H9 (cell line): Measurements from ENCODE around the gene TOP1. TPM values are rescaled to one million over a fixed set of nuclear protein-coding genes. Genes with fewer than 3 reads are reported as not detected.
A peak's percentile ranks its signal among the peaks of the same experiment; 100 is the strongest.

ENCODE experiments used
- DNase-seq: peaks from one replicate; pipeline ENCODE4 v3.0.0-alpha.2; 2017
- H2AFZ ChIP-seq: one replicate; pipeline ENCODE4 v1.6.1; 2013; ENCODE audit warnings: mild to moderate bottlenecking, low read length, control low read depth, moderate library complexity
- H2AK5ac ChIP-seq: 2 replicates; pipeline ENCODE4 v1.6.1; 2013; ENCODE audit warnings: low read length, control low read depth, mixed read lengths; ENCODE audit not compliant: insufficient read length
- H2BK120ac ChIP-seq: one replicate; pipeline ENCODE4 v1.6.1; 2013; ENCODE audit warnings: low read depth, mild to moderate bottlenecking, low read length, control low read depth, inconsistent platforms; ENCODE audit not compliant: poor library complexity, severe bottlenecking
- H2BK12ac ChIP-seq: 2 replicates; pipeline ENCODE4 v1.6.1; 2013; ENCODE audit warnings: low read length, control low read depth, mixed read lengths, low read depth; ENCODE audit not compliant: insufficient read length
- H2BK15ac ChIP-seq: 2 replicates; pipeline ENCODE4 v1.6.1; 2013; ENCODE audit warnings: low read depth, low read length, control low read depth
- H2BK20ac ChIP-seq: one replicate; pipeline ENCODE4 v1.6.1; 2013; ENCODE audit warnings: low read depth, mild to moderate bottlenecking, low read length, control low read depth, inconsistent platforms; ENCODE audit not compliant: poor library complexity, severe bottlenecking
- H2BK5ac ChIP-seq: 2 replicates; pipeline ENCODE4 v1.6.1; 2013; ENCODE audit warnings: low read length, control low read depth, mixed read lengths; ENCODE audit not compliant: insufficient read length
- H3K14ac ChIP-seq: 2 replicates; pipeline ENCODE4 v1.6.1; 2013; ENCODE audit warnings: low read length, control low read depth; ENCODE audit not compliant: insufficient read depth
- H3K18ac ChIP-seq: 2 replicates; pipeline ENCODE4 v1.6.1; 2013; ENCODE audit warnings: low read depth, mild to moderate bottlenecking, mixed read lengths, low read length, control low read depth; ENCODE audit not compliant: insufficient read length
- H3K23ac ChIP-seq: 2 replicates; pipeline ENCODE4 v1.6.1; 2013; ENCODE audit warnings: low read length, control low read depth, mixed read lengths, low read depth; ENCODE audit not compliant: insufficient read length
- H3K23me2 ChIP-seq: 2 replicates; pipeline ENCODE4 v1.6.1; 2013; ENCODE audit warnings: low read depth, mild to moderate bottlenecking, mixed read lengths, low read length, control low read depth; ENCODE audit not compliant: insufficient read length, poor library complexity, severe bottlenecking
- H3K27ac ChIP-seq: 2 replicates; pipeline ENCODE4 v1.5.1; 2013; ENCODE audit warnings: low read length, control low read depth, mixed read lengths, low read depth; ENCODE audit not compliant: insufficient read length
- H3K27me3 ChIP-seq: 2 replicates; pipeline ENCODE4 v1.6.1; 2013; ENCODE audit warnings: low read length, control low read depth, inconsistent platforms; ENCODE audit not compliant: insufficient read depth
- H3K4ac ChIP-seq: 2 replicates; pipeline ENCODE4 v1.6.1; 2013; ENCODE audit warnings: low read depth, mild to moderate bottlenecking, control low read depth, inconsistent platforms, low read length, moderate library complexity
- H3K4me1 ChIP-seq: 2 replicates; pipeline ENCODE4 v1.6.1; 2013; ENCODE audit warnings: low read length, control low read depth, inconsistent platforms; ENCODE audit not compliant: insufficient read depth
- H3K4me2 ChIP-seq: 2 replicates; pipeline ENCODE4 v1.6.1; 2013; ENCODE audit warnings: low read length, control low read depth, mixed read lengths; ENCODE audit not compliant: insufficient read length, insufficient read depth
- H3K56ac ChIP-seq: 2 replicates; pipeline ENCODE4 v1.6.1; 2013; ENCODE audit warnings: low read depth, mild to moderate bottlenecking, mixed read lengths, low read length, control low read depth; ENCODE audit not compliant: insufficient read length
- H3K79me1 ChIP-seq: 2 replicates; pipeline ENCODE4 v1.6.1; 2013; ENCODE audit warnings: low read depth, mild to moderate bottlenecking, moderate library complexity, low read length, control low read depth, inconsistent platforms; ENCODE audit not compliant: insufficient read depth, poor library complexity, severe bottlenecking
- H3K79me2 ChIP-seq: 2 replicates; pipeline ENCODE4 v1.6.1; 2013; ENCODE audit warnings: low read length, control low read depth, inconsistent platforms; ENCODE audit not compliant: insufficient read depth
- H3K9ac ChIP-seq: 2 replicates; pipeline ENCODE4 v1.6.1; 2013; ENCODE audit warnings: low read length, control low read depth, mixed read lengths; ENCODE audit not compliant: insufficient read length; ENCODE audit errors: extremely low read depth
- H3K9me3 ChIP-seq: one replicate; pipeline ENCODE4 v1.6.1; 2013; ENCODE audit warnings: low read depth, low read length, inconsistent platforms; ENCODE audit not compliant: control insufficient read depth
- H3T11ph ChIP-seq: one replicate; pipeline ENCODE4 v1.6.1; 2013; ENCODE audit warnings: mild to moderate bottlenecking, low read length, control low read depth, inconsistent platforms
- H4K20me1 ChIP-seq: one replicate; pipeline ENCODE4 v1.6.1; 2013; ENCODE audit not compliant: control insufficient read depth, insufficient read length, insufficient read depth
- H4K5ac ChIP-seq: 2 replicates; pipeline ENCODE4 v1.6.1; 2013; ENCODE audit warnings: low read depth, mild to moderate bottlenecking, mixed read lengths, low read length, control low read depth; ENCODE audit not compliant: insufficient read length
- H4K8ac ChIP-seq: replicated peaks from 2 replicates; pipeline ENCODE4 v1.6.1; 2013; ENCODE audit warnings: low read length, control low read depth, mixed read lengths, low read depth; ENCODE audit not compliant: insufficient read length
- H4K91ac ChIP-seq: 2 replicates; pipeline ENCODE4 v1.6.1; 2013; ENCODE audit warnings: low read depth, mild to moderate bottlenecking, moderate library complexity, mixed read lengths, low read length, control low read depth; ENCODE audit not compliant: insufficient read length
- H3K27ac Mint-ChIP-seq, 3 experiments: 2 replicates in 2 of 3; 3 replicates in 1 of 3; pipeline ENCODE4 v1.8.0; 2020 to 2021; ENCODE audit warnings: mixed read lengths in 3 of 3, mild to moderate bottlenecking in 1 of 3, moderate library complexity in 1 of 3
- H3K27me3 Mint-ChIP-seq: 2 replicates; pipeline ENCODE4 v1.8.0; 2021; ENCODE audit warnings: low read depth, mild to moderate bottlenecking, moderate library complexity, mixed read lengths
- H3K36me3 Mint-ChIP-seq, 3 experiments: 2 replicates in 2 of 3; 3 replicates in 1 of 3; pipeline ENCODE4 v1.8.0; 2020 to 2021; ENCODE audit warnings: low read depth in 3 of 3, mixed read lengths in 3 of 3; ENCODE audit not compliant: insufficient read depth in 1 of 3
- H3K4me1 Mint-ChIP-seq, 2 experiments: 2 replicates each; pipeline ENCODE4 v1.8.0; 2020; ENCODE audit warnings: mixed read lengths in 2 of 2
- H3K4me3 Mint-ChIP-seq, 2 experiments: 2 replicates in 1 of 2; 3 replicates in 1 of 2; pipeline ENCODE4 v1.8.0; 2020 to 2021; ENCODE audit warnings: mild to moderate bottlenecking in 2 of 2, mixed read lengths in 2 of 2, moderate library complexity in 1 of 2
- H3K9me3 Mint-ChIP-seq, 2 experiments: 2 replicates in 1 of 2; 3 replicates in 1 of 2; pipeline ENCODE4 v1.8.0; 2020; ENCODE audit warnings: mild to moderate bottlenecking in 2 of 2, mixed read lengths in 2 of 2, moderate library complexity in 1 of 2
- CTCF ChIP-seq: fragments of 200-600 bp; sonication (generic); conservative IDR thresholded peaks from 3 replicates; pipeline ENCODE4 v1.8.0; 2021; ENCODE audit warnings: antibody characterized with exemption, mild to moderate bottlenecking
- WGBS: extraction: QIAGEN DNeasy Blood & Tissue Kit; methylation state at CpG from one replicate; pipeline ENCODE4 v1.1.7; 2013; ENCODE audit warnings: missing lambda C conversion rate, low lambda C conversion rate, mixed read lengths; ENCODE audit not compliant: insufficient read length; ENCODE audit errors: extremely low coverage; 5-methylcytosine and 5-hydroxymethylcytosine counted together
- total RNA-seq: library from RNA; stranded (reverse); gene quantifications from 2 replicates; pipeline ENCODE4 v1.2.1, GENCODE V29; 2021

The TOP1 gene
- total RNA-seq, 1 experiment from 2014 or later = 96.4 TPM

GRCh38 chr20:41150664-41151063, 122.0 kb downstream of the TOP1 start:
- Histone ChIP-seq H3K56ac (no peak overlapping the region), H3K27me3 (no peaks in the 10 kb centered on the region), H4K91ac (no peak overlapping the region), H2AK5ac (no peak overlapping the region), H2BK15ac (no peak overlapping the region), H3K23me2 (no peaks in the 10 kb centered on the region), H2BK20ac (no peak overlapping the region), H3K27ac (no peak overlapping the region), H4K20me1 (no peaks in the 10 kb centered on the region), H4K5ac (no peak overlapping the region), H2AFZ (no peak overlapping the region), H3K79me1 (peaks cover 6% of the 10 kb centered on the region), H3K9ac (no peak overlapping the region), H3K4ac (no peak overlapping the region), H3K18ac (no peak overlapping the region), H3K9me3 (no peaks in the 10 kb centered on the region), H3T11ph (no peak overlapping the region), H3K23ac (no peak overlapping the region), H3K4me1 (peaks cover 5% of the 10 kb centered on the region; the same call in 1 of the 2 replicates), H2BK12ac (no peak overlapping the region), H4K8ac (no peak overlapping the region), H3K14ac (no peak overlapping the region), H3K79me2 (peaks cover 76% of the 10 kb centered on the region; the same call in 1 of the 2 replicates), H3K4me2 (no peak overlapping the region), H2BK120ac (no peak overlapping the region), H2BK5ac (no peak overlapping the region)
- Mint-ChIP-seq H3K9me3 (no peaks in the 10 kb centered on the region), H3K36me3 (peaks cover 0 to 17% (median 5%) of the 10 kb centered on the region in 3 experiments), H3K27ac (peak overlapping the region in 2 of 3 experiments; percentile 6 to 29; a peak in 1 of 7 replicates), H3K4me3 (no peak overlapping the region), H3K4me1 (peaks cover 43 to 60% of the 10 kb centered on the region in 2 experiments), H3K27me3 (peaks cover 2% of the 10 kb centered on the region; the same call in 1 of the 2 replicates)
- no CpG with 5 or more reads among the region's 3 CpGs for WGBS
- DNase-seq = no peak
- TF ChIP-seq CTCF = no peak
